Measurements from ENCODE around the gene CLRN3. TPM values are rescaled to one million over a fixed set of nuclear protein-coding genes. Genes with fewer than 3 reads are reported as not detected.

Gene CLRN3
- polyA plus RNA-seq, 2 of the 4 experiments (the other 2 are of a cell fraction), result 0.08 TPM; not detected in 1

DNA sequence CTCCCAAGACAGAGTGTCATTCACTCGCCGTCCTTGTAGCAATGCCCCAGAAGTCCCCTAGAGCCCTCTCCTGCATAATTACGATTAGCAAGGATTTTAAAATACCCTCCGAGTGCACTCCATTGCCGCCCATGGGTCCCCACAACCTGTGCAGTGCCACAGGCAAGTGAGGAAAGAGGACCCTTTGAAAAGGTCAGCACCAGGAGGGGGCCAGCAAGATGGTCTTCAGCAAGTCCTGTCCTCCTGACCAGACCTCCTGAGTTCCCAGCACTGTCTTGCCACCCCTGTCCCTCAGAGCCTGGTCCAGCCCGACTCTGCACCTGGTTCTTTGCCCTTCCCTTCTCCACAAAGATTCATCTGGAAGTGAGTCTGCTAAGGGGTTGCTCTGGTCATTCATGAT lies 32.1 kb downstream of the CLRN3 start:
- H3K27ac ChIP-seq, result no peak overlapping the region
- CTCF ChIA-PET, result no interaction called here
- DNase-seq (ENCODE audit: low read depth in 1 of 2, low spot score in 1 of 2), result no peak
- TF ChIP-seq, protein P1, sequence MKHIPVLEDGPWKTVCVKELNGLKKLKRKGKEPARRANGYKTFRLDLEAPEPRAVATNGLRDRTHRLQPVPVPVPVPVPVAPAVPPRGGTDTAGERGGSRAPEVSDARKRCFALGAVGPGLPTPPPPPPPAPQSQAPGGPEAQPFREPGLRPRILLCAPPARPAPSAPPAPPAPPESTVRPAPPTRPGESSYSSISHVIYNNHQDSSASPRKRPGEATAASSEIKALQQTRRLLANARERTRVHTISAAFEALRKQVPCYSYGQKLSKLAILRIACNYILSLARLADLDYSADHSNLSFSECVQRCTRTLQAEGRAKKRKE (CRISPR knock-in tag; IDR thresholded peaks at IDR 0.05; ENCODE audit: low read depth), result no peak
- TF ChIP-seq RNF2 (IDR thresholded peaks at IDR 0.05; ENCODE audit: borderline replicate concordance, low read depth) (no peak), EHF (CRISPR knock-in tag; IDR thresholded peaks at IDR 0.05) (no peak), MAZ (IDR thresholded peaks at IDR 0.05; ENCODE audit: borderline replicate concordance, low read depth, low read length) (no peak), ZSCAN20 (CRISPR knock-in tag; IDR thresholded peaks at IDR 0.05) (no peak), SREBF2 (IDR thresholded peaks at IDR 0.05) (no peak), HDAC2 (IDR thresholded peaks at IDR 0.05) (no peak), RFX5 (IDR thresholded peaks at IDR 0.05) (no peak), JUN (IDR thresholded peaks at IDR 0.05) (no peak), FOSL2 (IDR thresholded peaks at IDR 0.05) (no peak), FOSL2 (CRISPR knock-in tag; IDR thresholded peaks at IDR 0.05) (no peak), RCOR1 (IDR thresholded peaks at IDR 0.05; ENCODE audit: low read depth, low read length) (no peak), HOXA7 (CRISPR knock-in tag; IDR thresholded peaks at IDR 0.05) (no peak)
- TF ChIP-seq, protein P2, sequence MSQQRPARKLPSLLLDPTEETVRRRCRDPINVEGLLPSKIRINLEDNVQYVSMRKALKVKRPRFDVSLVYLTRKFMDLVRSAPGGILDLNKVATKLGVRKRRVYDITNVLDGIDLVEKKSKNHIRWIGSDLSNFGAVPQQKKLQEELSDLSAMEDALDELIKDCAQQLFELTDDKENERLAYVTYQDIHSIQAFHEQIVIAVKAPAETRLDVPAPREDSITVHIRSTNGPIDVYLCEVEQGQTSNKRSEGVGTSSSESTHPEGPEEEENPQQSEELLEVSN (IDR thresholded peaks at IDR 0.05; ENCODE audit: borderline replicate concordance, low read depth), result no peak
- TF ChIP-seq, protein P3, sequence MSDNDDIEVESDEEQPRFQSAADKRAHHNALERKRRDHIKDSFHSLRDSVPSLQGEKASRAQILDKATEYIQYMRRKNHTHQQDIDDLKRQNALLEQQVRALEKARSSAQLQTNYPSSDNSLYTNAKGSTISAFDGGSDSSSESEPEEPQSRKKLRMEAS (IDR thresholded peaks at IDR 0.05), result no peak
- no peaks in the 10 kb centered on the region for H3K4me1 ChIP-seq
- ATAC-seq, result no peak
- no peak for FAIRE-seq
- H3K4me2 ChIP-seq, result no peak overlapping the region
- H3K9me3 ChIP-seq, result peaks cover 7% of the 10 kb centered on the region; the same call in 1 of the 3 replicates
- POLR2A ChIA-PET, result no interaction called here
- H3K4me3 ChIP-seq, result no peak overlapping the region
- 29% methylated on average over 6 of the region's 6 CpGs for WGBS (ENCODE audit: missing lambda C conversion rate)

DNA sequence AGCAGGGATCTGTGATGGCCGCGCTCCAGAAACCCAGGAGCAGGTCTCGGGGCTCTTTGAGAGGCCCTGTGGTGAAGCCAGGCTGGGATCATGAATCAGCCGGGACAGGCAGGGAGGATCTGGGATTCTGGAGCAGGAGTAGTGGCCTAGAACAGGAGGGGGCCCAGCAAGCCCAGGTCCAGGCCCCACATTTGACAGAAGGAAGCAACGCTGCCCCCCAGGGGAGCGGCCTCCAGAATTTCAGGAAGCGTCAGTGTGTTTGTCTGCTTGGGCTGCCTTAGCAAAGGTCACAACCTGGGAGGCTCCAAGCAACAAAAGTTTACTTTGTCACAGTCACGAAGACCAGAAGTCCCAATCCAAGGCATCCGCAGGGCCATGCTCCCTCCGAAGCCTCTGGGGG lies 36.8 kb downstream of the CLRN3 start:
- Histone ChIP-seq H3K4me2 (no peak overlapping the region), H3K27ac (no peak overlapping the region), H3K4me1 (no peaks in the 10 kb centered on the region), H3K9me3 (0 out of 3 replicates have a peak, but pooled peaks cover 2% of the 10 kb centered on the region), H3K4me3 (no peak overlapping the region)
- 73% methylated on average over 10 of the region's 10 CpGs for WGBS (ENCODE audit: missing lambda C conversion rate)
- CTCF ChIA-PET, result interaction anchor here (2.7 to 3.2 kb wide), 2 partner anchors 141 to 213 kb away, joined by 8 to 32 read pairs; no protein-coding TSS in a partner anchor
- FAIRE-seq (no peak), DNase-seq (ENCODE audit: low read depth in 1 of 2, low spot score in 1 of 2) (no peak), ATAC-seq (no peak)
- POLR2A ChIA-PET, result no interaction called here
- TF ChIP-seq ZNF302 (CRISPR knock-in tag; IDR thresholded peaks at IDR 0.05), result no peak
- TF ChIP-seq EHMT2 (IDR thresholded peaks at IDR 0.05; ENCODE audit: low read depth), result no peak

DNA sequence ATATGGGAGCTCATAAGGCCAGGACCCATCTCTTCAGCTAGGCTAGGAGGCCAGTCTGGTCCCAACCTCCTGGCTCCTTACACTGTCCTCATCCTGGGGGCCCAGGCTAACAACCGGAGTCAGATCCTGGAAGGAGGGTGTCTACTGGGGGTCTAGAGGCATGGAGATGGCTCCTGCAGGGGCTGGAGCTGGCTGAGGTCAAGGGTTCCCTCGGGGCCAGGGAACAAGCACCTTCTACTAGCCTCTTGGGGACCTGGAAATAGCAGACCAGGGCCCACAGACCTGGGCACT lies 37.2 kb downstream of the CLRN3 start:
- FAIRE-seq, result no peak
- TF ChIP-seq, protein P3 (IDR thresholded peaks at IDR 0.05), result no peak
- TF ChIP-seq NR3C1 (IDR thresholded peaks at IDR 0.05) (no peak), JUNB (IDR thresholded peaks at IDR 0.05) (no peak), TFCP2L1 (CRISPR knock-in tag; IDR thresholded peaks at IDR 0.05) (no peak), HOXB13 (CRISPR knock-in tag; IDR thresholded peaks at IDR 0.05; ENCODE audit: low read depth) (no peak)
- TF ChIP-seq, protein P4, sequence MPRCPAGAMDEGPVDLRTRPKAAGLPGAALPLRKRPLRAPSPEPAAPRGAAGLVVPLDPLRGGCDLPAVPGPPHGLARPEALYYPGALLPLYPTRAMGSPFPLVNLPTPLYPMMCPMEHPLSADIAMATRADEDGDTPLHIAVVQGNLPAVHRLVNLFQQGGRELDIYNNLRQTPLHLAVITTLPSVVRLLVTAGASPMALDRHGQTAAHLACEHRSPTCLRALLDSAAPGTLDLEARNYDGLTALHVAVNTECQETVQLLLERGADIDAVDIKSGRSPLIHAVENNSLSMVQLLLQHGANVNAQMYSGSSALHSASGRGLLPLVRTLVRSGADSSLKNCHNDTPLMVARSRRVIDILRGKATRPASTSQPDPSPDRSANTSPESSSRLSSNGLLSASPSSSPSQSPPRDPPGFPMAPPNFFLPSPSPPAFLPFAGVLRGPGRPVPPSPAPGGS (IDR thresholded peaks at IDR 0.05), result no peak
- H3K4me1 ChIP-seq, result no peaks in the 10 kb centered on the region
- no peak for ATAC-seq
- no peak overlapping the region for H3K4me2 ChIP-seq
- H3K27ac ChIP-seq, result no peak overlapping the region
- 0 out of 3 replicates have a peak, but pooled peaks cover 2% of the 10 kb centered on the region for H3K9me3 ChIP-seq
- CTCF ChIA-PET, result interaction anchor here (2.0 to 3.2 kb wide), 3 partner anchors 141 to 213 kb away, joined by 8 to 32 read pairs (median 11); no protein-coding TSS in a partner anchor
- POLR2A ChIA-PET, result no interaction called here
- 30% methylated on average over 2 of the region's 2 CpGs for WGBS (ENCODE audit: missing lambda C conversion rate)
- no peak for DNase-seq (ENCODE audit: low read depth in 1 of 2, low spot score in 1 of 2)
- H3K4me3 ChIP-seq, result no peak overlapping the region

Measured in A549 (cell line).